H1 (cell line): ENCODE data around the gene LGR4. TPM values are rescaled to one million over a fixed set of nuclear protein-coding genes. Genes with fewer than 3 reads are reported as not detected.

Experiments
- CTCF ChIA-PET: fragments of 300-600 bp; sonication (Branson Sonifier 250); formaldehyde crosslinking; loops from one replicate; lab custom pipeline; 2021; ENCODE audit not compliant: partially characterized antibody; lab: Charles Lee
- POLR2A ChIA-PET: fragments of 300-600 bp; sonication (Branson Sonifier 250); formaldehyde crosslinking; loops from one replicate; lab custom pipeline; 2021; ENCODE audit warnings: inconsistent platforms; ENCODE audit not compliant: partially characterized antibody; lab: Charles Lee
- DNase-seq, 2 experiments: peaks; one replicate each; pipeline versions ENCODE4 v3.0.0 to v3.0.0-alpha.2; 2010 to 2022; ENCODE audit warnings: low spot score in 2 of 2, low read depth in 1 of 2, mixed read lengths in 1 of 2
- FAIRE-seq: peaks from 2 replicates; lab custom pipeline; 2011; peaks lifted over from hg19 to GRCh38; lab: Jason Lieb, UNC
- H2AFZ ChIP-seq: 2 replicates; pipeline ENCODE4 v1.8.1; 2012; ENCODE audit warnings: low read length, inconsistent platforms
- H2AK5ac ChIP-seq: 2 replicates; pipeline ENCODE4 v1.6.1; 2013; ENCODE audit warnings: low read depth, low read length
- H2BK120ac ChIP-seq: replicated peaks from 2 replicates; pipeline ENCODE3; 2013; ENCODE audit warnings: low read depth, low read length, inconsistent platforms
- H2BK12ac ChIP-seq: 2 replicates; pipeline ENCODE4 v1.6.1; 2013; ENCODE audit warnings: low read depth, low read length
- H2BK15ac ChIP-seq: 2 replicates; pipeline ENCODE4 v1.6.1; 2013; ENCODE audit warnings: low read length
- H2BK20ac ChIP-seq: 2 replicates; pipeline ENCODE4 v1.6.1; 2013; ENCODE audit warnings: low read length
- H2BK5ac ChIP-seq: 2 replicates; pipeline ENCODE4 v1.6.1; 2013; ENCODE audit warnings: low read depth, low read length
- H3K14ac ChIP-seq: 2 replicates; pipeline ENCODE4 v1.6.1; 2013; ENCODE audit warnings: inconsistent platforms; ENCODE audit not compliant: insufficient read length
- H3K18ac ChIP-seq: 2 replicates; pipeline ENCODE4 v1.6.1; 2013; ENCODE audit warnings: low read length; ENCODE audit errors: extremely low read depth
- H3K23ac ChIP-seq: 2 replicates; pipeline ENCODE4 v1.6.1; 2013; ENCODE audit warnings: inconsistent platforms; ENCODE audit not compliant: insufficient read length
- H3K23me2 ChIP-seq: 2 replicates; pipeline ENCODE4 v1.6.1; 2013; ENCODE audit warnings: low read depth, low read length
- H3K27ac ChIP-seq: 2 replicates; pipeline ENCODE4 v1.6.1; 2011; ENCODE audit warnings: low read depth, low read length, inconsistent platforms
- H3K27me3 ChIP-seq, 4 experiments: replicated peaks in 1 of 4; 1 replicate in 1 of 4; 2 replicates in 3 of 4; pipeline versions ENCODE4 v1.6.1 to v1.8.1; 2011 to 2013; ENCODE audit warnings: low read length in 3 of 4, mild to moderate bottlenecking in 3 of 4, inconsistent platforms in 2 of 4, mixed read lengths in 2 of 4, moderate library complexity in 1 of 4; ENCODE audit not compliant: control insufficient read depth in 3 of 4, insufficient read depth in 3 of 4; ENCODE audit errors: extremely low read depth in 1 of 4
- H3K36me3 ChIP-seq, 4 experiments: 2 replicates each; pipeline versions ENCODE4 v1.6.1 to v1.8.1; 2011 to 2013; ENCODE audit warnings: mild to moderate bottlenecking in 4 of 4, low read length in 3 of 4, moderate library complexity in 2 of 4, control low read depth in 1 of 4, inconsistent platforms in 1 of 4; ENCODE audit not compliant: insufficient read depth in 4 of 4, control insufficient read depth in 2 of 4
- H3K4ac ChIP-seq: replicated peaks from 2 replicates; pipeline ENCODE3; 2013; ENCODE audit warnings: low read length, low read depth, mixed read lengths, inconsistent platforms; ENCODE audit not compliant: insufficient read length
- H3K4me1 ChIP-seq, 4 experiments: replicated peaks in 1 of 4; 1 replicate in 1 of 4; 2 replicates in 3 of 4; pipeline versions ENCODE4 v1.6.1 to v1.8.1; 2011 to 2013; ENCODE audit warnings: low read length in 3 of 4, inconsistent platforms in 2 of 4, mixed read lengths in 1 of 4; ENCODE audit not compliant: insufficient read depth in 4 of 4, control insufficient read depth in 3 of 4
- H3K4me2 ChIP-seq, 2 experiments: 2 replicates each; pipeline versions ENCODE4 v1.6.1 to v1.8.1; 2011 to 2013; ENCODE audit warnings: low read depth in 2 of 2, low read length in 2 of 2, control low read depth in 1 of 2, inconsistent platforms in 1 of 2, mild to moderate bottlenecking in 1 of 2; ENCODE audit not compliant: insufficient read depth in 1 of 2
- H3K4me3 ChIP-seq, 4 experiments: fragments of 200-600, 300-600 bp in 1 of 4; sonication (generic), shearing (Covaris generic), sonication (Bioruptor Twin) in 1 of 4; 2 replicates each; pipeline versions ENCODE4 v1.5.1 to v1.8.1; 2011 to 2016; ENCODE audit warnings: low read length in 4 of 4, low read depth in 3 of 4, control low read depth in 2 of 4, inconsistent platforms in 2 of 4, mild to moderate bottlenecking in 2 of 4, mixed read lengths in 1 of 4, moderate library complexity in 1 of 4; ENCODE audit not compliant: insufficient read depth in 2 of 4; ENCODE audit errors: extremely low read depth in 1 of 4
- H3K56ac ChIP-seq: replicated peaks from 2 replicates; pipeline ENCODE3; 2013; ENCODE audit warnings: low read depth, mild to moderate bottlenecking, mixed read lengths, low read length, inconsistent platforms; ENCODE audit not compliant: insufficient read length
- H3K79me1 ChIP-seq: 2 replicates; pipeline ENCODE4 v1.6.1; 2013; ENCODE audit warnings: low read depth, low read length, control low read depth
- H3K79me2 ChIP-seq, 2 experiments: 2 replicates each; pipeline versions ENCODE4 v1.6.1 to v1.8.1; 2012 to 2013; ENCODE audit warnings: low read length in 2 of 2, mild to moderate bottlenecking in 2 of 2, inconsistent platforms in 1 of 2; ENCODE audit not compliant: insufficient read depth in 2 of 2, control insufficient read depth in 1 of 2
- H3K9ac ChIP-seq, 4 experiments: replicated peaks in 1 of 4; 1 replicate in 1 of 4; 2 replicates in 3 of 4; pipeline versions ENCODE4 v1.6.1 to v1.8.1; 2011 to 2013; ENCODE audit warnings: low read depth in 3 of 4, low read length in 3 of 4, control low read depth in 2 of 4, mild to moderate bottlenecking in 2 of 4, moderate library complexity in 2 of 4, inconsistent platforms in 1 of 4; ENCODE audit errors: extremely low read depth in 1 of 4
- H3K9me3 ChIP-seq, 2 experiments: 2 replicates each; pipeline versions ENCODE4 v1.6.1 to v1.8.1; 2012 to 2013; ENCODE audit warnings: mild to moderate bottlenecking in 2 of 2, moderate library complexity in 2 of 2, control low read depth in 1 of 2, inconsistent platforms in 1 of 2, low read depth in 1 of 2, low read length in 1 of 2, mixed read lengths in 1 of 2; ENCODE audit not compliant: insufficient read depth in 2 of 2
- H4K20me1 ChIP-seq, 2 experiments: replicated peaks in 1 of 2; 2 replicates each; pipeline versions ENCODE3 to v1.8.1; 2011 to 2013; ENCODE audit warnings: inconsistent platforms in 2 of 2, low read length in 2 of 2, mild to moderate bottlenecking in 1 of 2; ENCODE audit not compliant: insufficient read depth in 2 of 2, control insufficient read depth in 1 of 2
- H4K5ac ChIP-seq: 2 replicates; pipeline ENCODE4 v1.6.1; 2013; ENCODE audit warnings: low read length, low read depth, mixed read lengths, inconsistent platforms; ENCODE audit not compliant: insufficient read length
- H4K8ac ChIP-seq: 2 replicates; pipeline ENCODE4 v1.8.0; 2013; ENCODE audit warnings: mild to moderate bottlenecking, moderate library complexity, low read length, inconsistent platforms; ENCODE audit not compliant: insufficient read depth; ENCODE audit errors: extremely low read depth
- H4K91ac ChIP-seq: replicated peaks from 2 replicates; pipeline ENCODE3; 2013; ENCODE audit warnings: low read length, mixed read lengths, inconsistent platforms; ENCODE audit not compliant: insufficient read length
- CEBPB ChIP-seq: IDR thresholded peaks from 2 replicates; pipeline ENCODE4 v1.6.1; 2012; ENCODE audit warnings: low read depth, low read length
- KDM5A ChIP-seq: fragments of 200-600 bp; IDR thresholded peaks from 2 replicates; pipeline ENCODE4 v1.7.1; 2012; ENCODE audit warnings: mild to moderate bottlenecking, low read length, inconsistent platforms, mixed read lengths
- WGBS, 2 experiments: shearing (Covaris generic) in 1 of 2; methylation state at CpG; one replicate each; pipeline versions ENCODE4 v1.1.6 to v1.1.7; 2013 to 2015; ENCODE audit warnings: low lambda C conversion rate in 2 of 2, mixed read lengths in 2 of 2, inconsistent platforms in 1 of 2, low coverage in 1 of 2, missing lambda C conversion rate in 1 of 2; ENCODE audit not compliant: insufficient replicate concordance in 2 of 2, insufficient coverage in 1 of 2, insufficient read length in 1 of 2; ENCODE audit errors: extremely low coverage in 1 of 2, missing lambda C conversion rate in 1 of 2; 5-methylcytosine and 5-hydroxymethylcytosine counted together
- polyA plus RNA-seq, 7 experiments: library from polyadenylated mRNA; depleted of rRNA in 3 of 7; stranded (reverse) in 5 of 7; unstranded in 2 of 7; fragments of >200 nt in 5 of 7; fragments of 200-250 nt in 2 of 7; gene quantifications; 1 replicate in 5 of 7; 2 replicates in 1 of 7; 4 replicates in 1 of 7; pipeline versions ENCODE4 v1.2.1 to v1.2.3, GENCODE V29; 2011 to 2013; ENCODE audit warnings: missing spikeins in 2 of 7, mixed read lengths in 2 of 7
- total RNA-seq: library from RNA; stranded (reverse); fragmentation: NEBNext Ultra II Directional; extraction: Animal tissue kit (Norgen Biotek cat#: 25700); gene quantifications from 2 replicates; pipeline ENCODE4 v1.2.1, GENCODE V29; 2021

LGR4 gene
- total and polyA plus RNA-seq, 2 of the 8 experiments (the other 6 are each of a cell fraction or from before 2014, with no cell fraction given) = 26.6 to 61.7 TPM

GRCh38 chr11:27420722-27421572 is 51.6 kb downstream of the LGR4 start:
- Histone ChIP-seq H3K56ac (no peak overlapping the region), H3K23me2 (no peaks in the 10 kb centered on the region), H2BK15ac (no peak overlapping the region), H3K27me3 (no peaks in the 10 kb centered on the region), H3K4ac (no peak overlapping the region), H2BK120ac (no peak overlapping the region), H2BK12ac (no peak overlapping the region), H3K27ac (no peak overlapping the region), H3K79me2 (peaks cover 5 to 99% of the 10 kb centered on the region in 2 experiments; a peak in 3 of 4 replicates), H3K4me3 (no peak overlapping the region), H4K20me1 (peaks cover 0 to 8% of the 10 kb centered on the region in 2 experiments), H4K91ac (no peak overlapping the region), H2BK5ac (no peak overlapping the region), H3K9me3 (no peaks in the 10 kb centered on the region), H3K79me1 (peaks cover 6% of the 10 kb centered on the region; the same call in 1 of the 2 replicates), H3K14ac (no peak overlapping the region), H3K9ac (no peak overlapping the region), H4K5ac (no peak overlapping the region), H2BK20ac (no peak overlapping the region; the same call in 1 of the 2 replicates), H3K4me1 (peaks cover 0 to 25% (median 5%) of the 10 kb centered on the region in 4 experiments; a peak in 4 of 7 replicates), H3K18ac (no peak overlapping the region), H3K36me3 (no peaks in the 10 kb centered on the region), H2AFZ (no peak overlapping the region), H3K23ac (no peak overlapping the region), H4K8ac (no peak overlapping the region), H2AK5ac (no peak overlapping the region), H3K4me2 (no peak overlapping the region)
- DNase-seq (no peak), FAIRE-seq (peak; percentile 28)
- TF ChIP-seq CEBPB (peak; percentile 44; the same call in 1 of the 2 replicates), KDM5A (no peak)
- CTCF ChIA-PET = interaction anchor here (1.0 to 2.6 kb wide), 5 partner anchors 8 to 64 kb away, joined by 3 to 10 read pairs (median 5); no protein-coding TSS in a partner anchor
- WGBS, 2 experiments = 72% methylated on average over 4 of the region's 4 CpGs; no CpG with 5 or more reads in 1 of the 2 experiments
- POLR2A ChIA-PET = interaction anchor here (0.6 to 2.2 kb wide), 5 partner anchors 9 to 99 kb away, joined by 3 to 8 read pairs (median 3); no protein-coding TSS in a partner anchor
